ENCODE data around the gene CCP110.
"Not testable (repeated sequence)": the region's sequence is repeated elsewhere in the genome, so short reads cannot be mapped to it uniquely, and the experiment has no call there.

The CCP110 gene

GRCh38 chr16:19540241-19540970 is 16.7 kb downstream of the CCP110 start:
- in situ Hi-C loops (cut with MboI; ENCODE audit: low sequenced_read_pairs) = no loop called here

- in situ Hi-C loops (cut with MboI; ENCODE audit: low sequenced_read_pairs) = no loop called here
Observed at GRCh38 chr16:19542138-19542821, 18.5 kb downstream of the CCP110 start.

- in situ Hi-C loops (cut with MboI; ENCODE audit: low sequenced_read_pairs) = not testable (repeated sequence)
Observed at GRCh38 chr16:19543278-19543996, 19.7 kb downstream of the CCP110 start.

- in situ Hi-C loops (cut with MboI; ENCODE audit: low sequenced_read_pairs) = no loop called here
Observed at GRCh38 chr16:19548144-19548543, 24.4 kb downstream of the CCP110 start.

- in situ Hi-C loops (cut with MboI; ENCODE audit: low sequenced_read_pairs) = no loop called here
Observed at GRCh38 chr16:19549673-19550072, 25.9 kb downstream of the CCP110 start.

- in situ Hi-C loops (cut with MboI; ENCODE audit: low sequenced_read_pairs) = no loop called here
Observed at GRCh38 chr16:19555186-19555937, 31.6 kb downstream of the CCP110 start, which contains the start of gene VPS35L. Gene VPS35L, plus strand, starts transcription at chr16:19555703. Its CDS starts 27 bp downstream, at chr16:19555730.

- in situ Hi-C loops (cut with MboI; ENCODE audit: low sequenced_read_pairs) = no loop called here
Observed at GRCh38 chr16:19555938-19556771, 32.4 kb downstream of the CCP110 start.

- in situ Hi-C loops (cut with MboI; ENCODE audit: low sequenced_read_pairs) = no loop called here
Observed at GRCh38 chr16:19559242-19559910, 35.6 kb downstream of the CCP110 start.

- in situ Hi-C loops (cut with MboI; ENCODE audit: low sequenced_read_pairs) = loop anchor here (10.0 kb wide), 1 partner anchor 65 kb away; no protein-coding TSS in a partner anchor
Observed at GRCh38 chr16:19560078-19560477, 36.3 kb downstream of the CCP110 start.

GRCh38 chr16:19563377-19563776 is 39.6 kb downstream of the CCP110 start:
- in situ Hi-C loops (cut with MboI; ENCODE audit: low sequenced_read_pairs) = loop anchor here (10.0 kb wide), 1 partner anchor 61 kb away; no protein-coding TSS in a partner anchor

- in situ Hi-C loops (cut with MboI; ENCODE audit: low sequenced_read_pairs) = loop anchor here (10.0 kb wide), 1 partner anchor 58 kb away; no protein-coding TSS in a partner anchor
Observed at GRCh38 chr16:19566362-19566761, 42.6 kb downstream of the CCP110 start.

- in situ Hi-C loops (cut with MboI; ENCODE audit: low sequenced_read_pairs) = loop anchor here (10.0 kb wide), 1 partner anchor 57 kb away; no protein-coding TSS in a partner anchor
Observed at GRCh38 chr16:19567560-19567959, 43.8 kb downstream of the CCP110 start.

GRCh38 chr16:19573997-19574396 is 50.3 kb downstream of the CCP110 start:
- in situ Hi-C loops (cut with MboI; ENCODE audit: low sequenced_read_pairs) = no loop called here

GRCh38 chr16:19574615-19575014 is 50.9 kb downstream of the CCP110 start:
- in situ Hi-C loops (cut with MboI; ENCODE audit: low sequenced_read_pairs) = no loop called here

GRCh38 chr16:19578378-19578971 is 54.7 kb downstream of the CCP110 start:
- in situ Hi-C loops (cut with MboI; ENCODE audit: low sequenced_read_pairs) = no loop called here

GRCh38 chr16:19582050-19582831 is 58.5 kb downstream of the CCP110 start:
- in situ Hi-C loops (cut with MboI; ENCODE audit: low sequenced_read_pairs) = no loop called here

GRCh38 chr16:19583665-19584300 is 60.0 kb downstream of the CCP110 start:
- in situ Hi-C loops (cut with MboI; ENCODE audit: low sequenced_read_pairs) = no loop called here

- in situ Hi-C loops (cut with MboI; ENCODE audit: low sequenced_read_pairs) = no loop called here
Observed at GRCh38 chr16:19588661-19589060, 64.9 kb downstream of the CCP110 start.
